Mucosa of descending colon (tissue), 3 donors: ENCODE measurements around the gene HSPA12B. TPM values are rescaled to one million over a fixed set of nuclear protein-coding genes. Genes with fewer than 3 reads are reported as not detected.

Source experiments
- ATAC-seq: fragments of 200-7000 bp; cut with Tn5 transposase; one replicate; pipeline ENCODE4 v1.9.1; 2020; ENCODE audit warnings: mild to moderate bottlenecking, moderate library complexity
- DNase-seq, 3 donors: peaks; one replicate each; pipeline ENCODE4 v3.0.0-alpha.2; 2020
- H3K36me3 ChIP-seq: fragments of 200-600 bp; one replicate; pipeline ENCODE4 v1.8.0; 2021; ENCODE audit warnings: low read depth, mild to moderate bottlenecking
- H3K4me1 ChIP-seq: fragments of 200-600 bp; one replicate; pipeline ENCODE4 v1.8.0; 2021; ENCODE audit warnings: low read depth, mild to moderate bottlenecking
- H3K4me3 ChIP-seq: fragments of 200-600 bp; one replicate; pipeline ENCODE4 v1.8.0; 2021; ENCODE audit warnings: mild to moderate bottlenecking
- H3K9me3 ChIP-seq: fragments of 200-600 bp; one replicate; pipeline ENCODE4 v1.8.0; 2021; ENCODE audit warnings: mild to moderate bottlenecking
- intact Hi-C, 2 donors: fragments of 100-400 bp; cut with DNase I in 1 of 2; cut with micrococcal nuclease in 1 of 2; formaldehyde crosslinking; loops; one replicate each; pipeline versions ENCODE4 v1.11.0 to v1.11.1; 2022; cut with DNase I, micrococcal nuclease
- total RNA-seq, 3 donors: library from RNA; stranded (reverse); fragmentation: NEBNext Ultra II Directional in 2 of 3; extraction: Animal tissue kit (Norgen Biotek cat#: 25700) in 2 of 3; gene quantifications; one replicate each; pipeline versions ENCODE4 v1.2.1 to v1.2.4, GENCODE V29; 2021 to 2023
- TF ChIP-seq, protein P1 (sequence below): fragments of 200-600 bp; IDR thresholded peaks from one replicate; pipeline ENCODE4 v1.8.0; 2022; ENCODE audit warnings: antibody characterized with exemption, mild to moderate bottlenecking
- donor health status: DM: no; HTN: no; CAD: no; lungs with moderate emphysema.
- donor health status: DM: no; HTN: no; CAD: no.
- donor health status: DM: no; HTN: yes; CAD: no.

The HSPA12B gene
- total RNA-seq, 3 donors from 2014 or later: 1.2 to 5.9 (median 3.4) TPM

DNA sequence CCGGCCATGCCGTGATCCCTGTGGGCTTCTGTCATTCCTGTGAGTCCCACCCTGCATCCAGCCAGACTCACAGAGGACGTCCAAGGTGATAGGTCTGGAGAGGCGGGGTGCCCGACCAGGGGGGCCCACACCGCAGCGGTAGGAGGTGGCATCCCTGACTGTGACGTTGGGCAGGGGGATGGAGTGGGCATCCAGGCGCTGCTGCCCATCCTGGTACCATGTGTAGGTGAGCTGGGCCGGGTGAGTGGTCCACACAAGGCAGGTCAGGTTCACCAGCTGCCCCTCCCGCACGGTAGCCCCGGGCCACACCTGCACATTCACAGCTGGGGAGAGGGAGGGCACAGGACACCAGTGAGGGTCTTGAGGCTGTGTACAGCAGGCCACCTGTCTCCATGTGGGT, 39.1 kb upstream of the HSPA12B start:
- no peaks in the 10 kb centered on the region for H3K4me1 ChIP-seq
- ATAC-seq (no peak), DNase-seq (no peak)
- H3K4me3 ChIP-seq: no peak overlapping the region
- H3K36me3 ChIP-seq: no peaks in the 10 kb centered on the region
- TF ChIP-seq, protein P1, sequence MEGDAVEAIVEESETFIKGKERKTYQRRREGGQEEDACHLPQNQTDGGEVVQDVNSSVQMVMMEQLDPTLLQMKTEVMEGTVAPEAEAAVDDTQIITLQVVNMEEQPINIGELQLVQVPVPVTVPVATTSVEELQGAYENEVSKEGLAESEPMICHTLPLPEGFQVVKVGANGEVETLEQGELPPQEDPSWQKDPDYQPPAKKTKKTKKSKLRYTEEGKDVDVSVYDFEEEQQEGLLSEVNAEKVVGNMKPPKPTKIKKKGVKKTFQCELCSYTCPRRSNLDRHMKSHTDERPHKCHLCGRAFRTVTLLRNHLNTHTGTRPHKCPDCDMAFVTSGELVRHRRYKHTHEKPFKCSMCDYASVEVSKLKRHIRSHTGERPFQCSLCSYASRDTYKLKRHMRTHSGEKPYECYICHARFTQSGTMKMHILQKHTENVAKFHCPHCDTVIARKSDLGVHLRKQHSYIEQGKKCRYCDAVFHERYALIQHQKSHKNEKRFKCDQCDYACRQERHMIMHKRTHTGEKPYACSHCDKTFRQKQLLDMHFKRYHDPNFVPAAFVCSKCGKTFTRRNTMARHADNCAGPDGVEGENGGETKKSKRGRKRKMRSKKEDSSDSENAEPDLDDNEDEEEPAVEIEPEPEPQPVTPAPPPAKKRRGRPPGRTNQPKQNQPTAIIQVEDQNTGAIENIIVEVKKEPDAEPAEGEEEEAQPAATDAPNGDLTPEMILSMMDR: no peak
- peaks cover 3% of the 10 kb centered on the region for H3K9me3 ChIP-seq
- intact Hi-C loops: no loop called here

DNA sequence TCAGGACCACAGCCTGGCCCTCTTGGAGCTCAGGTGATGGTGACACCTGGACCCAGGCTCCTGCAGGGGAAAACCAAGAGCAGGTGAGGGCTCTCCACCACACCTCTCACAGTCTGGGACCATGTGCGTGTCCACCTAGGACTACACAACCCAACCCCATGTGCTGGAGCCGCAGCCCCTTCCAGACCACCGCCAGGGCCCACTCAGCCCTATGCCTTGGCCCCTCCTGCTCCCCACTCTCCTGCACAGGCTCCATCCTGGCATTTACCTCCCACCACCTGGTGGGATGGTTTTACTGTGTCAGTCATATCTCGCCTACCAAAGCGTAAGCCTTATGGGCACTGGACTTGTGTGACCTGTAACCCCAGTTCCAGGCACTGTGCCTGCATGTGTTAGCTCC, 37.6 kb upstream of the HSPA12B start:
- no peak for ATAC-seq
- H3K4me1 ChIP-seq: no peaks in the 10 kb centered on the region
- TF ChIP-seq, protein P1: no peak
- intact Hi-C loops: no loop called here
- no peaks in the 10 kb centered on the region for H3K36me3 ChIP-seq
- H3K4me3 ChIP-seq: no peak overlapping the region
- DNase-seq: no peak
- peaks cover 3% of the 10 kb centered on the region for H3K9me3 ChIP-seq

DNA sequence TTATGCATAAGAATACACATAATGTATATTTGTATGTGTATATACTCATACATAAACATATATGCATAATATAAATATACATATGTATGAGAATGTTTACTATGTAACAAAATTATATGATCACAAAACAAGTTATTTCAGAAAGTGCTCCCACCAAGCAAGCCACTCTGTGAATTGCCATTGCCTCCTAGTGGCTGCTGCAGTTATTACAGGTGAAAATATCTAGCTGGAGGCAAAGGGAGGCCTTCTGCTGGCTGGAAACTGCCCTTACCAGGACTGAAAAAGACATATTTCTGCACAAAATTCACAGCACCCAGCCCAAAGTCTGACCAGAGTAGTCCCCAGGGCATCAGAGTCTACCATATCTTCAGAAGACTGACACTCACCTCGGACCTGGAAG, 36.3 kb upstream of the HSPA12B start:
- ATAC-seq (no peak), DNase-seq (no peak)
- H3K9me3 ChIP-seq: peaks cover 3% of the 10 kb centered on the region
- TF ChIP-seq, protein P1: no peak
- H3K4me1 ChIP-seq: no peaks in the 10 kb centered on the region
- H3K36me3 ChIP-seq: no peaks in the 10 kb centered on the region
- H3K4me3 ChIP-seq: no peak overlapping the region
- intact Hi-C loops: no loop called here

DNA sequence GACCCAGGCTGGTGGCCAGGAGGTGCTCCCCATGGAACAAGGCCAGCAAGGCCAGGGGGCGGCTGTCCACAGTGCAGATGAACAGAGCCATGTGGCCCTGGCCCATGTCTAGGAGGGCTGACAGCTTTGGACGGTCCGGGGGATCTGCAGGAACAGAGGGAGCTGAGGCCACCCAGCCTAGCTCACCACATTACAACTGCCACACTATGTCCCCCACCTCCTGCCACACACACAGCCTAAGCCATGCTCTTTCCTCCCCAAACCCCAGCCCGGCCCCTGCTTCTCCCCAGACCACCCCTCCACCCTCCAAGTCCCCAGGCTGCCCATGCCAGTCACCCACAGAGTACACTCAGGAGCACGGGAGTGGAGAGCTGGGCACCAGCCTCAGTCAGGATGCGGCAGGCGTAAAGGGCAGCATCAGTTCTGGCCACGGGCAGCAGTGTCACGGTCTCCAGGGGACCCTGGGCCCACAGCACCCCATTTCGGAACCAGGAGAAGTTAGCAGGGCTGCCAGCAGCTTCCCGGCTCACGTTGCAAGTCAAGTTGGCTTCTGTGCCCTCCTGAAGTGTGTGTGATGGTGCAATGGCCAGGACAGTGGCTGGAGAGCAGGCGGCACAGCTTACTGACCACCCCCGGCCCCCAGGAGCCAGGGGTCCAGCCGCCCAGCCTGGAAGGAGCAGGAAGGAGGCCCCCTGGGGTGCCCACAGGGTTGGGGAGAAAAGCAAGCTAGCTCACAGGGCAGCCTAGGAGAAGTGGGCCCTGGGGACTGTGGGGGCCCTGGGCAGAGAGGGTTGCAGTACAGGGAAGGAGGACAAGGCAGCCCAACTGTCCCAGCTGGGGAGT, 35.5 kb upstream of the HSPA12B start:
- intact Hi-C loops: no loop called here
- DNase-seq (no peak), ATAC-seq (no peak)
- Histone ChIP-seq H3K36me3 (no peaks in the 10 kb centered on the region), H3K4me1 (no peaks in the 10 kb centered on the region), H3K4me3 (no peak overlapping the region), H3K9me3 (peaks cover 3% of the 10 kb centered on the region)
- TF ChIP-seq, protein P1: no peak

DNA sequence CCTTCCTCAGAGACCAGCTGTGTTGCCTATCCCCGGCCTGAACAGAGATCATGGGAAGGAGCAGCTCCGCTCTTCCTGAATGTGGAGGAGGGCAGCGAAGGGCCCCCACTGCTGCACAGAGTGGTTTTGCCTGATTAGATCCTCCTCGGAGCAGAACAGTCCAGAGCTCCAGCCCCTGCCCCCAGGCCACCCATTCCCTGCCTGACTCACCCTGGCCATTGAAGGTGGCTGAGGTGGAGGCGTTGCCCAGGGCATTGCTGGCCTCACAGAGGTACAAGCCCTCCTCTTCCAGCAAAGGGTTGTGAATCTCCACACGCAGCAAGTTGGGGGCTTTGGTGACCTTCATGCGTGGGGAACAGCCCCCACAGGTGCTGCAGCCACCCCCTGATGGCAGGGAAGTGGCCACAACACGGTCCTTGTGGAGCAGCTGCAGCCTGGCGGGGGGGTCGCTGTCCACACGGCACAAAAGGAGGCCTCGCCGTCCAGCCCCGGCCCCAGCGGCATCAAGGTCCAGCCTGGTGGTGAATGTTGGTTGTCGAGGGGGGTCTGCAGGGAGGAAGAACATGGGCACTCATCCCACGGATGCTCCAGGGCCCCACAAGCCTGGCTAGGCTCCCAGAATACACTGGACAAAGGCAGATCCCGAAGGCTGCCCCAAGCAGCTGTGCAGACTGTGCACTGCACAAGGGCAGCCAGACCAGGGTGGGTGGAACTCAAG, 34.7 kb upstream of the HSPA12B start:
- ATAC-seq: no peak
- no peaks in the 10 kb centered on the region for H3K36me3 ChIP-seq
- H3K9me3 ChIP-seq: peaks cover 3% of the 10 kb centered on the region
- TF ChIP-seq, protein P1: no peak
- intact Hi-C loops: no loop called here
- no peak for DNase-seq
- H3K4me1 ChIP-seq: no peaks in the 10 kb centered on the region
- H3K4me3 ChIP-seq: no peak overlapping the region
